Amniotic epithelial cell (primary cell): ENCODE data around the gene SLC6A7.
A peak's percentile ranks its signal among the peaks of the same experiment; 100 is the strongest.
"Not testable (repeated sequence)": the region's sequence is repeated elsewhere in the genome, so short reads cannot be mapped to it uniquely, and the experiment has no call there.

Source experiments
- DNase-seq: peaks from one replicate; pipeline ENCODE4 v3.0.0-alpha.2; 2010; ENCODE audit warnings: low read depth

Gene SLC6A7

GRCh38 chr5:150218693-150219035 lies 28.8 kb downstream of the SLC6A7 start:
- no peak for DNase-seq

- no peak for DNase-seq
Observed at GRCh38 chr5:150219142-150219541, 29.3 kb downstream of the SLC6A7 start.

- DNase-seq: no peak
Observed at GRCh38 chr5:150219861-150220260, 30.0 kb downstream of the SLC6A7 start.

GRCh38 chr5:150221471-150221870 lies 31.6 kb downstream of the SLC6A7 start:
- DNase-seq: no peak

- DNase-seq: no peak
Observed at GRCh38 chr5:150222906-150223305, 33.0 kb downstream of the SLC6A7 start.

GRCh38 chr5:150223474-150223873 lies 33.6 kb downstream of the SLC6A7 start:
- DNase-seq: no peak

GRCh38 chr5:150224483-150225027 lies 34.7 kb downstream of the SLC6A7 start:
- no peak for DNase-seq

- DNase-seq: no peak
Observed at GRCh38 chr5:150227036-150227435, 37.2 kb downstream of the SLC6A7 start.

GRCh38 chr5:150227606-150228273 lies 37.9 kb downstream of the SLC6A7 start:
- DNase-seq: peak; percentile 31

GRCh38 chr5:150229571-150229970 lies 39.7 kb downstream of the SLC6A7 start:
- DNase-seq: no peak

- DNase-seq: no peak
Observed at GRCh38 chr5:150230842-150231241, 41.0 kb downstream of the SLC6A7 start.

- DNase-seq: not testable (repeated sequence)
Observed at GRCh38 chr5:150233706-150234105, 43.8 kb downstream of the SLC6A7 start.

GRCh38 chr5:150234576-150235499 lies 45.0 kb downstream of the SLC6A7 start:
- DNase-seq: no peak

- no peak for DNase-seq
Observed at GRCh38 chr5:150235500-150235854, 45.6 kb downstream of the SLC6A7 start.

GRCh38 chr5:150236313-150236712 lies 46.5 kb downstream of the SLC6A7 start:
- no peak for DNase-seq

GRCh38 chr5:150236981-150237754 lies 47.3 kb downstream of the SLC6A7 start:
- no peak for DNase-seq

- DNase-seq: no peak
Observed at GRCh38 chr5:150238646-150239045, 48.8 kb downstream of the SLC6A7 start.

GRCh38 chr5:150239099-150239793 lies 49.4 kb downstream of the SLC6A7 start:
- no peak for DNase-seq

GRCh38 chr5:150239794-150240122 lies 49.9 kb downstream of the SLC6A7 start:
- DNase-seq: no peak

- no peak for DNase-seq
Observed at GRCh38 chr5:150241298-150242160, 51.7 kb downstream of the SLC6A7 start.
